ENCODE measurements around the gene ANKRD23. TPM values are rescaled to one million over a fixed set of nuclear protein-coding genes. Genes with fewer than 3 reads are reported as not detected.

The ANKRD23 gene
- total and polyA plus RNA-seq, 2 of the 13 experiments (the other 11 are each of a cell fraction or from before 2014, with no cell fraction given) = 1.5 to 1.6 TPM

- TF ChIP-seq ZNF503 (CRISPR knock-in tag; IDR thresholded peaks at IDR 0.05) (peak; percentile 18; the same call in 1 of the 2 replicates), FOXM1 (CRISPR knock-in tag; IDR thresholded peaks at IDR 0.05) (0 out of 2 replicates have a peak, but pooled peaks have one; percentile 59), E2F5 (CRISPR knock-in tag; conservative IDR thresholded peaks at IDR 0.05) (peak; percentile 62), ZNF790 (CRISPR knock-in tag; IDR thresholded peaks at IDR 0.05; ENCODE audit: borderline replicate concordance) (no peak), AGO2 (optimal IDR thresholded peaks at IDR 0.05; ENCODE audit: low read depth, low read length) (peak; percentile 87), ZNF225 (CRISPR knock-in tag; IDR thresholded peaks at IDR 0.05) (no peak), GTF3A (CRISPR knock-in tag; conservative IDR thresholded peaks at IDR 0.05) (no peak), U2AF2 (IDR thresholded peaks at IDR 0.05; ENCODE audit: low read depth, low read length) (no peak), ZBTB7B (CRISPR knock-in tag; IDR thresholded peaks at IDR 0.05) (0 out of 2 replicates have a peak, but pooled peaks have one; percentile 14), MLXIP (CRISPR knock-in tag; IDR thresholded peaks at IDR 0.05; ENCODE audit: borderline replicate concordance) (0 out of 2 replicates have a peak, but pooled peaks have one; percentile 10), PRDM15 (CRISPR knock-in tag; IDR thresholded peaks at IDR 0.05) (no peak), ZNF691 (CRISPR knock-in tag; IDR thresholded peaks at IDR 0.05; ENCODE audit: borderline replicate concordance, low read depth) (peak; percentile 85), ZNF207 (IDR thresholded peaks at IDR 0.05; ENCODE audit: borderline replicate concordance) (no peak), MIER2 (CRISPR knock-in tag; IDR thresholded peaks at IDR 0.05) (no peak), ZNF33B (CRISPR knock-in tag; IDR thresholded peaks at IDR 0.05) (no peak; the same call in 1 of the 2 replicates), ZMYM4 (CRISPR knock-in tag; IDR thresholded peaks at IDR 0.05) (peak; percentile 59), PHF5A (CRISPR knock-in tag; IDR thresholded peaks at IDR 0.05; ENCODE audit: low read depth, unreplicated experiment) (peak; percentile 58)
Measured at GRCh38 chr2:96816127-96816835, 27.5 kb downstream of the ANKRD23 start, which contains the start of gene CNNM3 (continued).

Measured in HepG2 (cell line).